NCI-H2227 (cell line): ENCODE results near the gene PRPSAP2.

Experiments
- DNase-seq: peaks from one replicate; lab custom pipeline; 2025; ENCODE audit not compliant: unreplicated experiment; lab: John Stamatoyannopoulos, UW

PRPSAP2 gene

DNA sequence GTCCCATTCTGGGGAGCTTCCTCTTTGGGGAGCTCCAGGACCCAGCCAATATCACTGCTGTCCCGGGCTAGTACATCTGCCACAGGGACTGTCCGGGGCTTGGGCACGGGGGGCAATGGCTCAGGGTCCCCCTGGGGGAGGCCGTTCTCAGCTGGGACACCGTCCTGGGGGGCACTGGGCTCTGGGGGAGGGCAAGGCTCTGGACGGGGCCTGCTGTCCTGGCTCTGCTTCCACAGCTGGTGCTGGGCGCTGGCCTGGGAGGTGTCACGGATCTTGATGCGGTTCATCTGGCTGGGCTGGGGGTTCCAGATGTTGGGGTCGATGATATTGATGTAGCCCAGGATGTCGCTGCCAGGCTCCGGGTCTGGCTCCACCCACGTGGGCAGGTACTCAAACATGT, 120.1 kb downstream of the PRPSAP2 start:
- no peak for DNase-seq

DNA sequence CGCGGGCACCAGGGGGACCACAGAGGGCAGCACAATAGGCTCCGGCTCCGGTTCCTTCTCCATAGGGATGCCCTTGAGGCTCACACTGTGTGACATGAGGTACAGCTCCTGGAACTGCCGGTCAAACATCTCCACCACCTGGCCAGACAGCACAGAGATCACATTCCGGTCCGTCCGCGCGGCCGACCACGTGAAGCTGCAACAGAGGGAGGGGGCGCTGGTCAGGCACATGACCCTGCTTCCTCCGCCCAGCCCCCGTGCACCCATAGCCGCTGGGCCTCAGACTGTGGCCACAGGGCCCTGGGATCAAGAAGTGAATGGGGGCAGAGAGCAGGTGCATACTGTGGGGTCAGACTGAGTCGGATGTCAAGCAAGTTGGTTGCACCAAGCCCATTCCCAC, 120.7 kb downstream of the PRPSAP2 start:
- no peak for DNase-seq
